Measurements from ENCODE around the gene ATP9A.

DNA sequence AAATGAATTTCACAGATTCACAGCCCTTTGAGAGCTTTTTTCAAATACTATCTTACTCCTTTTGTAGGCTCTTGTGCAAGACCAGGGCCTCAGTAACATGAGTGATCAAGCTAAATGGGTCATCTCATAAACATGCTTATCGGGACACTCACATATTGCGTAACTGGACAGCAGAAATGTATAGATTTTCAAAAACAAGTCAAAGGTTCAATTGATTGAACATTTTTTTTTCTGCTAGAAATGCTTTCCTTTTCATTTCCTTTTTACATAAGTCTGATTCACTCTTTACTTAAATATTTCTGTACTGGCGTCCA is 42.8 kb upstream of the ATP9A start:
- TF ChIP-seq, protein P1, sequence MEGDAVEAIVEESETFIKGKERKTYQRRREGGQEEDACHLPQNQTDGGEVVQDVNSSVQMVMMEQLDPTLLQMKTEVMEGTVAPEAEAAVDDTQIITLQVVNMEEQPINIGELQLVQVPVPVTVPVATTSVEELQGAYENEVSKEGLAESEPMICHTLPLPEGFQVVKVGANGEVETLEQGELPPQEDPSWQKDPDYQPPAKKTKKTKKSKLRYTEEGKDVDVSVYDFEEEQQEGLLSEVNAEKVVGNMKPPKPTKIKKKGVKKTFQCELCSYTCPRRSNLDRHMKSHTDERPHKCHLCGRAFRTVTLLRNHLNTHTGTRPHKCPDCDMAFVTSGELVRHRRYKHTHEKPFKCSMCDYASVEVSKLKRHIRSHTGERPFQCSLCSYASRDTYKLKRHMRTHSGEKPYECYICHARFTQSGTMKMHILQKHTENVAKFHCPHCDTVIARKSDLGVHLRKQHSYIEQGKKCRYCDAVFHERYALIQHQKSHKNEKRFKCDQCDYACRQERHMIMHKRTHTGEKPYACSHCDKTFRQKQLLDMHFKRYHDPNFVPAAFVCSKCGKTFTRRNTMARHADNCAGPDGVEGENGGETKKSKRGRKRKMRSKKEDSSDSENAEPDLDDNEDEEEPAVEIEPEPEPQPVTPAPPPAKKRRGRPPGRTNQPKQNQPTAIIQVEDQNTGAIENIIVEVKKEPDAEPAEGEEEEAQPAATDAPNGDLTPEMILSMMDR (IDR thresholded peaks at IDR 0.05; ENCODE audit: low read length): no peak
- no peak for TF ChIP-seq EZH2 (IDR thresholded peaks at IDR 0.05; ENCODE audit: borderline replicate concordance, low read length)
